GM20000 (cell line): ENCODE data around the gene HAUS1.

ENCODE experiments used
- DNase-seq: peaks from one replicate; pipeline ENCODE4 v3.0.0; 2012; ENCODE audit warnings: low spot score
- TF ChIP-seq, protein P1 (sequence below): IDR thresholded peaks from 2 replicates; pipeline ENCODE4 v1.5.1; 2012; ENCODE audit warnings: mild to moderate bottlenecking, control low read depth; ENCODE audit errors: extremely low read depth, missing control alignments

The HAUS1 gene

DNA sequence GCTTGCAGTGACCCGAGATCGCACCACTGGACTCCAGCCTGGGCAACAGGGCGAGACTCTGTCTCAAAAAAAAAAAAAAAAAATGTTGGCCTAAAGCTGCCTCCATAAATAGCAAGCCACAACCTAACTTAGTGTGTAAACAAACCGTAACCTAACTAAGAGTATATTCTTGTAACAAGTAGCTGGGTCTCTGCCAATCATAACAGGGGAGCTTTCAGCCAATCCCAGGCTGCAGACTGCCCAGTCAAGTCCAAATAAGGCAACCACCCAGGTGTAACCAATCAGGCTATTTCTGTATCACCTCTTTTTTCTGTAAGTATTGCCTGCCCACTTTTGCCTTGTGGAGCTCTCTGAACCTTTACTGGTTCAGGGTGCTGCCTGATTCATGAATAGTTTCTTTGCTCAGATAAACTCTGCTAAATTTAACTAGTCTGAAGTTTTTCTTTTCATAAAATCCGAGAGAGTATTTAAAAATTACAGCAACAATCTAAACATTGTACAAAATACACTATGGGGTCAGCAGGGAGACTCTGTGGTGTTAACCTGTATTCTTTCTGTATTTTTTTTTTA is 36.7 kb upstream of the HAUS1 start:
- TF ChIP-seq, protein P1, sequence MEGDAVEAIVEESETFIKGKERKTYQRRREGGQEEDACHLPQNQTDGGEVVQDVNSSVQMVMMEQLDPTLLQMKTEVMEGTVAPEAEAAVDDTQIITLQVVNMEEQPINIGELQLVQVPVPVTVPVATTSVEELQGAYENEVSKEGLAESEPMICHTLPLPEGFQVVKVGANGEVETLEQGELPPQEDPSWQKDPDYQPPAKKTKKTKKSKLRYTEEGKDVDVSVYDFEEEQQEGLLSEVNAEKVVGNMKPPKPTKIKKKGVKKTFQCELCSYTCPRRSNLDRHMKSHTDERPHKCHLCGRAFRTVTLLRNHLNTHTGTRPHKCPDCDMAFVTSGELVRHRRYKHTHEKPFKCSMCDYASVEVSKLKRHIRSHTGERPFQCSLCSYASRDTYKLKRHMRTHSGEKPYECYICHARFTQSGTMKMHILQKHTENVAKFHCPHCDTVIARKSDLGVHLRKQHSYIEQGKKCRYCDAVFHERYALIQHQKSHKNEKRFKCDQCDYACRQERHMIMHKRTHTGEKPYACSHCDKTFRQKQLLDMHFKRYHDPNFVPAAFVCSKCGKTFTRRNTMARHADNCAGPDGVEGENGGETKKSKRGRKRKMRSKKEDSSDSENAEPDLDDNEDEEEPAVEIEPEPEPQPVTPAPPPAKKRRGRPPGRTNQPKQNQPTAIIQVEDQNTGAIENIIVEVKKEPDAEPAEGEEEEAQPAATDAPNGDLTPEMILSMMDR, result no peak
- no peak for DNase-seq

- TF ChIP-seq, protein P1, result no peak
- no peak for DNase-seq
Observed at GRCh38 chr18:46068763-46069162, 35.4 kb upstream of the HAUS1 start.

GRCh38 chr18:46069524-46069923 is 34.7 kb upstream of the HAUS1 start:
- TF ChIP-seq, protein P1, result no peak
- no peak for DNase-seq

- TF ChIP-seq, protein P1, result no peak
- no peak for DNase-seq
Observed at GRCh38 chr18:46070232-46070631, 34.0 kb upstream of the HAUS1 start.

DNA sequence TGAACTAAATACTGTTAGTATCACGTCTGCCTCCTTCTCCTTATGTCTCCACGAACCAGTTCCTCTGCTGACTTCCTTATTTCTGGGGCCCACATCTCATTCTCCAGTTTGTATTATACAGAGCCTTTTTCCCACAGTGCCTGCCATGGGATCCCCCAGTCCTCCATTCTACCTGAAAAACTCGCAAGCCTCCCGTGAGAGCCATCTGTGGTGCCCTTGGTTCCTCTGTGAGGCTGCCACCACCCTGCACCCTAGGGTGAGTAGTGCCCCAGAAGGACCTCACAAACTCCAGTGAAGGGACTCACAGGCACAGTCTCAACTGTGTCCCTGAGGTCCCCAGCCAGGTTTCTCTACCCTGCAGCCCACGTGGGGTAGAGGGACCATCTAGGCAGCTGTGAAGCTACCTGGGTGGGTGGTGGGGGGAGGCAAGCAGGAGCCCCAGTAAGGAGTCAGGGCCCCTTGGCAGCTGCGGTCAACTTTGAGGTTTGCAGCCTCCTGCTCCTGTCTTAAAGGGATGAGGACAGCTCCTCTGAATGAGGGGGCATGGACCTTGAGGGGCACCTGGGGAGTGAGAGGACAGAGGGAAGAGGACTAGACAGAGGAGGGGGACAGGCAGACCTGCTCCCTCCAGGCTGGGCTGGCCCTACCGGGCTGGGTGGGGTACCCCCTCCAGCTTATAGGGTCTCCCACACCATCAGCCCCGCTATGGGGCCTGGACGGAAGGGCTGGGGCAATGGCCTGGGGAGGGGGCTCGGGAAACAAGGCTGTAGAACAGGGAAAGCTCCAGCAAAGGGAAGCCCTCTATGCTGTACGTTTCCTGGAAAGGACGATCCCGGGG is 33.2 kb upstream of the HAUS1 start:
- TF ChIP-seq, protein P1, result no peak
- DNase-seq, result peak; percentile 20

DNA sequence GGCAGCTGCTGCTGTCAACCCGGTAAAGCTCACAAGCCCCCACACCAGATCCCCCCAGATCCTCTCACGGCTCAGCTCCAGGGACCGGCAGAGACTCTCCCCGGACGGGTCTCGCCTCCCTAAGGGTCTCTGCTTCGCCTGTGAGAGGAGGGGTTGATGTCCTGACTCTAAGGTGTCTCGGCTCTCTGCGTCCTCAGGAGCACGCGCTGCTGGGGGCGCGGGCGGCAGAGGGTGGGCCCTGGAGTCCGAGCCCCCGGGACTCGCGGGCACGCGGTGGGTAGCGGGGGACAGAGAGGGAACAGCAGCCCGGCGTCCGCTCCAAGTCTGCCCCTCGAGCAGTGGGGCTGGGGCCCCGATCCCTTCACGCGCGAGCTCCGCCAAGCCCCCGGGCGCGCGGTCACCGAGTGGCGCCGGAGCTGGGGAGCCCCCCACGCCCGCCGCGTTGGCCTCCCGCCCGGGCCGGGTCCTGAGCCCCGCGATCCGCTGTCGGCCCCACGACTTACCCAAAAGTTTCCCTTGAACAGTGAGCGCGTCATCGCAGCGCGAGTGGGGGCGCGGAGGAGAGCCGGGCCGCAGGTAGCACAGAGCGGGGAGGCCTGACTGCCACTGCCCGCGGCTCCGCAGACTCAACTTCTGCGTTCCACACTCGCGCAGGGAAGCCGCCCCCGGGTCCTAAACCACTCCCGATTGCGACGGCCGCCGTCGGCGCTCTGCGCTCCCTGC is 32.4 kb upstream of the HAUS1 start, which contains the start of gene PSTPIP2:
TSS of gene PSTPIP2 (minus strand) at position 608 of the 723 bp plus-strand sequence. CDS start at position 536, 72 bp downstream.
- TF ChIP-seq, protein P1, result no peak
- peak; percentile 71 for DNase-seq

DNA sequence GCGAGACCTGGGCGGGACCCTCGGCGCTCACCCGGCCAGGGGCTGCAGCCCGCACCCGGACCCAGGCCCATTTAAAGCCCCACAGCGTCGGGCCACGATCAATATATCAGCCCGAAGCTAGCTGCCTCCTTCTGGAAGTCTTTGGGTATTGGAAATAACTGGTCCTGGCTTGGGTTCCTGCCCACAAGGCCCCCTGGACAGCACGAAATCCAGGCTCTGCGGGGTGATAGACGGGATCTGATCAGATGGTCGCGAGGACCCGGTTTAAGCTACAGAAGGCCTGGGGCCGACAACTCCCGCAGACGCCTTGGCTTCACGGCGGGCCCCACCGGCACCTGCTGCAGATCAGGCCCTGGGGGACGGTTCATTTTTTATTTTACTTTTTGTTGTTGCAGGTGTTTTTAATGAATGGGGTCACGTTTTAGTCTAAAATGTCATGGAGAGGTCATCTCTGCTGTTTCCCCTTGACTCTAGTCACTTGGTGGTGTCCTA is 31.8 kb upstream of the HAUS1 start:
- TF ChIP-seq, protein P1, result no peak
- no peak for DNase-seq
